GM12874 (cell line): ENCODE data around the gene NFATC3.

Experiments used
- TF ChIP-seq, protein P1 (sequence below): IDR thresholded peaks from 2 replicates; pipeline ENCODE4 v1.5.1; 2011; ENCODE audit warnings: low read depth, mild to moderate bottlenecking, control low read depth, low read length, moderate library complexity; ENCODE audit not compliant: insufficient read depth

NFATC3 gene

DNA sequence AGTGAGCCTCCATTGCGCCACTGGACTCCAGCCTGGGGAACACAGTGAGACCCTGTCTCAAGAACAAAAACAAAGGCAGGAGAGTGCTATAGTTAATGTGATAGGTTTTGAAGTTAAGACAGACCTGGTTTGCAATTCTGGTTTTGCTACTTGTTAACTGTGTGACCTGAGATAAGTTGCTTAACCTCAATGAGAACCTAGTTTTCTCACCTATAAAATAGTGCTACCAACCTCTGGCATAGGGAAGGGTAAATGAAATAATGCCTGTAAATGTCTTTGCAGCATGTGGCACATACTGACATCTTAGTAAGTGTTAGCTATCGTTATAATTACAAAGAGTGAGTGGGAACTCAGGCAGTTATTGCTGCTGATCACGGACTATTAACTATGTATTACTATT lies 29.8 kb upstream of the NFATC3 start:
- TF ChIP-seq, protein P1, sequence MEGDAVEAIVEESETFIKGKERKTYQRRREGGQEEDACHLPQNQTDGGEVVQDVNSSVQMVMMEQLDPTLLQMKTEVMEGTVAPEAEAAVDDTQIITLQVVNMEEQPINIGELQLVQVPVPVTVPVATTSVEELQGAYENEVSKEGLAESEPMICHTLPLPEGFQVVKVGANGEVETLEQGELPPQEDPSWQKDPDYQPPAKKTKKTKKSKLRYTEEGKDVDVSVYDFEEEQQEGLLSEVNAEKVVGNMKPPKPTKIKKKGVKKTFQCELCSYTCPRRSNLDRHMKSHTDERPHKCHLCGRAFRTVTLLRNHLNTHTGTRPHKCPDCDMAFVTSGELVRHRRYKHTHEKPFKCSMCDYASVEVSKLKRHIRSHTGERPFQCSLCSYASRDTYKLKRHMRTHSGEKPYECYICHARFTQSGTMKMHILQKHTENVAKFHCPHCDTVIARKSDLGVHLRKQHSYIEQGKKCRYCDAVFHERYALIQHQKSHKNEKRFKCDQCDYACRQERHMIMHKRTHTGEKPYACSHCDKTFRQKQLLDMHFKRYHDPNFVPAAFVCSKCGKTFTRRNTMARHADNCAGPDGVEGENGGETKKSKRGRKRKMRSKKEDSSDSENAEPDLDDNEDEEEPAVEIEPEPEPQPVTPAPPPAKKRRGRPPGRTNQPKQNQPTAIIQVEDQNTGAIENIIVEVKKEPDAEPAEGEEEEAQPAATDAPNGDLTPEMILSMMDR, result no peak

DNA sequence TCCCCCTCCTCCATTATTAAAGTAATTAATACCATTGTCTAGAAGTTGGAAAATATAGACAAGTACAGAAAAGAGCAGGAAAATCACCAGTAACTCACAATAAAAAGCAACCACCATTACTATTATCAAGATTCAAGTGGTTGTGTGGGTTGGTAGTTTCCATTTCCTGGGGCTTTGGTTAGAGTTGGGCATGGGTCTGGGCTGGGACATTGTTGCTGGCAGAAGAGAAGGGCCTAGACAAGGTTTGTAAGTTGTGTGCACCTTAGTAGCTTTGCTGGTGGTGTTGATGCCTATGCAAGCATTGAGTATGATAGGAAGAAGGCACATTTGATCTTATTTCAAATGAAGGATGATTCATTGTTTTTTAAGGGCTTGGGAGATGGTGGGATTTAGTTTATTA lies 25.4 kb upstream of the NFATC3 start:
- TF ChIP-seq, protein P1, result no peak

DNA sequence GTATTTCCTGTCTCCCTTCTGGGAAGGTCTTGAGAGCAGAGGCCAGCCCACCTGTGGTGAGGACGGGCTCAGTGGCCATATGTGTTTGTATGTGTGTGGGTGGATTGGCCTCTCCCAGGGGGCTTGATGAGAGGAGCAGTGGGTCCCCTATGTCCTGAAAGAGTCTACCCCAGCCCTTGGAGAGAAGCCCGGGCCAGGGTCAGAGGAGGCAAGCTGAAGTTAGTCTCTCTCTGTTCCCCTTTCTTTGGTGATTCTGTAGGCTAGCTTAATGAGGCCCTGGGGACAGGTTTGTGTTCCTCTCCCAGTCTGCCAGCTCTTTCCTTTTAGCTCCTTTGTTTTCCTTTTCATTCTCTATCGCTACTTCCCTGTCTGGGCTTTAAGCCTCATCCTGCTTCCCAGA lies 23.8 kb upstream of the NFATC3 start:
- TF ChIP-seq, protein P1, result no peak

DNA sequence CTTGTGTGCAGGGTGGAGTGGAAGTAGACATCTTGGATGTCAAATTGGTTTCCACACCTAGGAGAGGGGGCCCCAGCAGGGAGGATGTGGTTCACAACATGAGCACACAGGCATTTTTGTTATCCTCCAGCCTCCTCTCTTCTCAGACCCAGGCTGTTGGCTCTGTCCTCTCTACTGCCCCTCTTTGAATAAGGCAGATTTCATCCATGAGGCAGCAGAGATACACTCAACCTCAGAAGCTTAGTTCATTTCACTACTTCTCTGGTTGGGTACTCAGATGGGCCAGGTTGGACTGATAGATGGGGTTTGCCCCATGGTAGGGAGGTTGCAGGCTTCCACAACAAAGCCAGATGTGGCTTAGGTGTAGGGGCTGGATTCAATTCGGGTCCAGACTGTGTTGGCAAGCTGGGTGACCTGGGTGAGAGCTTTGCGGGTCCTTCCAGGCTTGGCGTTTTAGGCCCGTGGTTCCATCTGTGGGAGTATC lies 22.2 kb upstream of the NFATC3 start:
- TF ChIP-seq, protein P1, result no peak

DNA sequence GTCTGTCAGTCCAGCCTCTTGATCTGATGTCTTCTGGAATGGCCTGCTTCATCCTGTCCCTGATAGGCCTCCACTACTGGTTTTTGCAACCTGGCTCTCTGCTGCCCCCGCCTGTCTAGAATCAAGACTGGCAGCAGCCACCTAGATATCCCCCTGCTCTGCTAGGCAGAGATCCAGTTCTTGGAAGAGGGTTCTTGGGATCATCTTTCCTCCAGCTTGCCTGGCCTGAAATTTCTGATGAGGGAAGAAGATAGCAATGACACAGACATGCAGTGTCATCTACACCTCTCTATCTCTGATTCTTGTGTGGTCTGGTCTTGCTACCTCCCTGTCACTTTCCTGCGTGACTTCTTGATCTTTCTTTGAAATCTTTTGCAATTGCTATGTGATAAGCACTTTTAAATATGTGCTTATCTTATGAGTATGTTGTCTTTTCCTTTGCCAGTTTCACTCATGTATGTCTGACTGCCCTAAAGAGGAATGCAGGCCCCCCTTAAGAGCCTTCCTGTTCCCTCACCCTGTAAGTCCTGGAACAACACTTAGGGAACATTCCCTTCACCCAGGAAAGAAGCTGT lies 20.3 kb upstream of the NFATC3 start:
- TF ChIP-seq, protein P1, result peak; percentile 80

DNA sequence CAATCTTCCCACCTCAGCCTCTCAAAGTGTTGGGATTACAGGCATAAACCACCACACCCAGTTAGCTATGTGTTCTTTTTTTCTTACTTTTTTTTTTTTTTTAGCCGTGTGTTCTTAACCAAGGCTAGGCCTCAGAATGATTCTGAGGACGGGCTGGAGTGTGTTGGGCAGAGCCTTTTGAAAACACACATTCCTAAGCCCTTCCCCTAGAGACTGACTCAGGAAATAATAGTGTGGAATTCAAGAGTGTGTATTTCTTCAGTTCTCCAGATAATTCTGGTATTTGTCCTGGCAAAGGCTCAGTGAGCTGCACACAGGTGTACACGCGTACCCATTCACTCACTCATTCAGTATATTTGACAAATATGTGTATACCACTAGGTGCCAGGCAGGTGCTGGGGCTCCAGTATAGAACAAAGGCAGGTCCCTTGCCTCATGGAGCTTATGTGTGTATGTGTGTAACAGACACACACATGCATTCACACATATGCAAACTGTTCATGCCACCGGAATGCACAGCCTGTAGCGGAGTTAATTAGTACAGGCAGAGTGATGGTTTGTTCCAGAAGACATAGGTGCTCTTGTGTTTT lies 19.4 kb upstream of the NFATC3 start:
- TF ChIP-seq, protein P1, result no peak

DNA sequence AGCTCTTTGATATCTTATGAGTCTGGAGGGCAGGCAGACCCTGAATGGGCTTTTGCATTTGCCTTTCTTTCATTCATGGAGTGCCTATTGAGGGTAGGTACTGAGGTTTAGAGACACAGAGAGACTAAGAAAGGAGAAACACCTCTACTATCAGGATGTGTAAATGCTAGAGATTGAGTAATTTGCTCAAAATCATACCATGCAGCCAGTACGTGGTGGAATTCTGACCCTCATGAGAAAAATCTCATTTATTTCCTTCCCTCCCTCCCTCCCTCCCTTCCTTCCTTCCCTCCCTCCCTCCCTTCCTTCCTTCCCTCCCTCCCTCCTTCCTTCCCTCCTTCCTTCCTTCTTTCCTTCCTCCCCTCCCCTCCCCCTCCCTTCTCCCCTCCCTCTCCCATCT lies 18.4 kb upstream of the NFATC3 start:
- TF ChIP-seq, protein P1, result no peak
